ENCODE results near the gene PDE4D.

DNA sequence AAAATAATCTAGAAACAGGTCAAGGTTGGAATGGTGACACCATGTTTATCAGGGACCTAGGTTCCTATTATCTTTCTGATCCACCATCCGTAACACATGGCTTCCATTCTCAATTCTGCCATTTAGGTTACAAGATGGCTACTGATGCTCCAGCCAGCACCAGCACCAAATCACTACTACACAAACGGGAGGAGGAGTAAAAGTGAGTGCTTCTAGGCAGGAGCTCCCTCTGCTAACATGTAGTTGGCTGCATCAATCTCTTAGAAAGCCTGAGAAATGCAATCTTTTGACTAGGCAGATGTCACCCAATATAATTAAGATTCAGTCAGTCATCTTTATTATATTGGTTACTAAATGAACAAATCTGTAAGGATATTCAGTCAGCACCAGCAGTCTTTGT lies 794.8 kb downstream of the PDE4D start:
- no peak for TF ChIP-seq EZH2 (optimal IDR thresholded peaks at IDR 0.05; ENCODE audit: low read depth, low read length)
- TF ChIP-seq, protein P1, sequence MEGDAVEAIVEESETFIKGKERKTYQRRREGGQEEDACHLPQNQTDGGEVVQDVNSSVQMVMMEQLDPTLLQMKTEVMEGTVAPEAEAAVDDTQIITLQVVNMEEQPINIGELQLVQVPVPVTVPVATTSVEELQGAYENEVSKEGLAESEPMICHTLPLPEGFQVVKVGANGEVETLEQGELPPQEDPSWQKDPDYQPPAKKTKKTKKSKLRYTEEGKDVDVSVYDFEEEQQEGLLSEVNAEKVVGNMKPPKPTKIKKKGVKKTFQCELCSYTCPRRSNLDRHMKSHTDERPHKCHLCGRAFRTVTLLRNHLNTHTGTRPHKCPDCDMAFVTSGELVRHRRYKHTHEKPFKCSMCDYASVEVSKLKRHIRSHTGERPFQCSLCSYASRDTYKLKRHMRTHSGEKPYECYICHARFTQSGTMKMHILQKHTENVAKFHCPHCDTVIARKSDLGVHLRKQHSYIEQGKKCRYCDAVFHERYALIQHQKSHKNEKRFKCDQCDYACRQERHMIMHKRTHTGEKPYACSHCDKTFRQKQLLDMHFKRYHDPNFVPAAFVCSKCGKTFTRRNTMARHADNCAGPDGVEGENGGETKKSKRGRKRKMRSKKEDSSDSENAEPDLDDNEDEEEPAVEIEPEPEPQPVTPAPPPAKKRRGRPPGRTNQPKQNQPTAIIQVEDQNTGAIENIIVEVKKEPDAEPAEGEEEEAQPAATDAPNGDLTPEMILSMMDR (IDR thresholded peaks at IDR 0.05; ENCODE audit: low read length) = no peak

All from MM.1S (cell line).